ENCODE results near the gene TEDC1. TPM values are rescaled to one million over a fixed set of nuclear protein-coding genes. Genes with fewer than 3 reads are reported as not detected.
A peak's percentile ranks its signal among the peaks of the same experiment; 100 is the strongest.

The TEDC1 gene
- total RNA-seq, 4 donors from 2014 or later, result 0.97 to 4.2 (median 2.2) TPM

GRCh38 chr14:105445290-105445689 lies 45.8 kb upstream of the TEDC1 start:
- Histone ChIP-seq H3K9me3 (no peaks in the 10 kb centered on the region), H3K4me1 (peaks cover 2 to 9% of the 10 kb centered on the region in 2 donors), H3K27ac (no peak overlapping the region), H3K4me3 (no peak overlapping the region), H3K36me3 (peaks cover 0 to 7% of the 10 kb centered on the region in 2 donors), H3K27me3 (no peaks in the 10 kb centered on the region)
- intact Hi-C loops (cut with DNase I; ENCODE audit: low total_unique reads) (no loop called here), in situ Hi-C loops (cut with MboI; ENCODE audit: low sequenced_read_pairs in 4 of 4) (no loop called here)
- TF ChIP-seq, protein P1, sequence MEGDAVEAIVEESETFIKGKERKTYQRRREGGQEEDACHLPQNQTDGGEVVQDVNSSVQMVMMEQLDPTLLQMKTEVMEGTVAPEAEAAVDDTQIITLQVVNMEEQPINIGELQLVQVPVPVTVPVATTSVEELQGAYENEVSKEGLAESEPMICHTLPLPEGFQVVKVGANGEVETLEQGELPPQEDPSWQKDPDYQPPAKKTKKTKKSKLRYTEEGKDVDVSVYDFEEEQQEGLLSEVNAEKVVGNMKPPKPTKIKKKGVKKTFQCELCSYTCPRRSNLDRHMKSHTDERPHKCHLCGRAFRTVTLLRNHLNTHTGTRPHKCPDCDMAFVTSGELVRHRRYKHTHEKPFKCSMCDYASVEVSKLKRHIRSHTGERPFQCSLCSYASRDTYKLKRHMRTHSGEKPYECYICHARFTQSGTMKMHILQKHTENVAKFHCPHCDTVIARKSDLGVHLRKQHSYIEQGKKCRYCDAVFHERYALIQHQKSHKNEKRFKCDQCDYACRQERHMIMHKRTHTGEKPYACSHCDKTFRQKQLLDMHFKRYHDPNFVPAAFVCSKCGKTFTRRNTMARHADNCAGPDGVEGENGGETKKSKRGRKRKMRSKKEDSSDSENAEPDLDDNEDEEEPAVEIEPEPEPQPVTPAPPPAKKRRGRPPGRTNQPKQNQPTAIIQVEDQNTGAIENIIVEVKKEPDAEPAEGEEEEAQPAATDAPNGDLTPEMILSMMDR (IDR thresholded peaks at IDR 0.05 in 4 of 5, conservative IDR thresholded peaks at IDR 0.05 in 1 of 5), result no peak
- no peak for TF ChIP-seq POLR2A (IDR thresholded peaks at IDR 0.05)
- ATAC-seq (no peak), DNase-seq (no peak)

GRCh38 chr14:105445901-105446845 lies 44.9 kb upstream of the TEDC1 start:
- no peak for ATAC-seq
- intact Hi-C loops (cut with DNase I; ENCODE audit: low total_unique reads), result no loop called here

DNA sequence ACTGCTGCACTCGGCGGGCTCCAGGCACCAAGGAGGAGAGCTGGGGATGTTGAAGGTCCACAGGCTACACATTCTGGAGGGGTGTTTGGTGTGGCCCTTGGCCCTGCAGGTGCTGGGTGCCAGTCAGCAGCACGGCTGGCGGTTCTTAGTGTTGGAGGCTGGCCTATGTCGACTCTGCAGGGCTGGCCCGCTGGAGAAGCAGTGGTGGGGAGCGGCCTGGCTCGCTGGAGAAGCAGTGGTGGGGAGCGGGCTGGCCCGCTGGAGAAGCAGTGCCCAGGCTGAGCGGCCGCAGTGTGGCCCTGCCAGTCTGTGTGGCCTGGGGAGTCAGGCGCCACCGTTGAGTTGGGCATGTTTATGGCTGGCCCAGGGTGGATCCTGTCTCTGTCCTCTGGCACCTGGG lies 44.1 kb upstream of the TEDC1 start:
- in situ Hi-C loops (cut with MboI; ENCODE audit: low sequenced_read_pairs in 4 of 4) (no loop called here), intact Hi-C loops (cut with DNase I; ENCODE audit: low total_unique reads) (no loop called here)
- TF ChIP-seq, protein P1 (IDR thresholded peaks at IDR 0.05 in 4 of 5, conservative IDR thresholded peaks at IDR 0.05 in 1 of 5), result no peak
- TF ChIP-seq POLR2A (IDR thresholded peaks at IDR 0.05), result no peak
- no peaks in the 10 kb centered on the region for H3K27me3 ChIP-seq
- no peak for DNase-seq
- H3K9me3 ChIP-seq, result no peaks in the 10 kb centered on the region
- no peak overlapping the region for H3K4me3 ChIP-seq
- no peak for ATAC-seq
- peaks cover 0 to 9% of the 10 kb centered on the region in 2 donors for H3K36me3 ChIP-seq
- peaks cover 2 to 9% of the 10 kb centered on the region in 2 donors for H3K4me1 ChIP-seq
- no peak overlapping the region for H3K27ac ChIP-seq

More at GRCh38 chr14:105445901-105446845, 44.9 kb upstream of the TEDC1 start:
- TF ChIP-seq POLR2A (IDR thresholded peaks at IDR 0.05), result no peak
- TF ChIP-seq, protein P1 (IDR thresholded peaks at IDR 0.05 in 4 of 5, conservative IDR thresholded peaks at IDR 0.05 in 1 of 5), result no peak
- Histone ChIP-seq H3K36me3 (peaks cover 0 to 8% of the 10 kb centered on the region in 2 donors), H3K9me3 (no peaks in the 10 kb centered on the region), H3K27me3 (no peaks in the 10 kb centered on the region), H3K4me1 (peaks cover 2 to 9% of the 10 kb centered on the region in 2 donors), H3K27ac (no peak overlapping the region), H3K4me3 (no peak overlapping the region)
- no peak for DNase-seq
- in situ Hi-C loops (cut with MboI; ENCODE audit: low sequenced_read_pairs in 4 of 4), result no loop called here

DNA sequence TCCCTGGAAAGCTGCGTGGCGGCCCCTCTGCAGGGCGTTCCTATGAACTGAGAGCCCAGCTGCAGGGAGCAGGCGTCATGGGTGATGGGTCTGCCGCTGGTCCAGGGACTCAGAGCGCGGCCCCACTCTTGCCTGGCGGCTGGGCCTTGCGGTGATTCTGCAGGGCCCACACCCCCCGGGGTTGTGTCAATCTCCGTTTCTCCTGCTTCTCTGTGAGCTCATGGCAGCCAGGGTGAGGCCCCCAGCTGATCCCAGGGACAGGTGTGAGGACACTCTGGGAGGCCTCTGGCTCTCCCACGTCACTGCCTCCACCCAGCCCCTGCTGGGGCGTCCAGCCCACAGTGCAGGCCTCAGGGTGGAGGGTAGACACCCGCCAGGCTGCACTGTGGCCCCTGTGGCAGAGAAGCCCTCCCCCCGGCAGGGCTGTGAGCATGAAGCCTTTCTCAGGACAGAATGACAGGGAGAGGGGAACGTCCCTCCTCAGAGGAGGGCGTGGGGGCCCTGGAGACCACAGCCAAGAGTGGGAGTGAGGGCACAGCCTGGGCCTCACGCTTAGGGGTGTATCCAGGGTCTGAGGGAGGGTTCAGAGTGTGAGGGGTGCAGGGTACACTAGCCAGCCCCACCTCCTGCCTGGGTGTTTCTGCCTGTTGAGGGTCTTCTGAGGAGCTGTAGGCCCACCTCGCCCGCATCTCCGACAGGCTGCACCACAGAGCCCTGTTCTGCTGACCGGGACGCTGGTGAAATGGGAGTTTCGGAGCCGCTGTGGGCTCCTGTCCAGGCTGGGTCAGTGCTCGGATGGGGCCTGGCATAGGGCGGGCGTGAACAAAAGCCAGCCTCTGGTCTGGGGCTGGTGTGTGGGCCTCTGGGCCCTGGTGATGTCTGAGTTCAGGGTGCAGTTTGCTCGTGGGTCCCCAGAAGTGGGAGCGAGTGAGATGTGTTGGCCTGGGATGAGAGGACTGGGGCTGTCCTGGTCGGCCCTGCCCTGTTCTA lies 43.1 kb upstream of the TEDC1 start:
- H3K9me3 ChIP-seq, result no peaks in the 10 kb centered on the region
- TF ChIP-seq, protein P1 (IDR thresholded peaks at IDR 0.05 in 4 of 5, conservative IDR thresholded peaks at IDR 0.05 in 1 of 5), result no peak
- TF ChIP-seq POLR2A (IDR thresholded peaks at IDR 0.05), result no peak
- no peak overlapping the region for H3K27ac ChIP-seq
- DNase-seq, result no peak
- H3K27me3 ChIP-seq, result no peaks in the 10 kb centered on the region
- H3K36me3 ChIP-seq, result peaks cover 0 to 13% of the 10 kb centered on the region in 2 donors
- in situ Hi-C loops (cut with MboI; ENCODE audit: low sequenced_read_pairs in 4 of 4) (no loop called here), intact Hi-C loops (cut with DNase I; ENCODE audit: low total_unique reads) (loop anchor here (1.0 to 2.0 kb wide), 3 partner anchors 43 to 80 kb away; partner anchors contain the start of gene TEDC1)
- no peak overlapping the region for H3K4me3 ChIP-seq
- ATAC-seq, result peak in 1 of 2 donors; percentile 26
- H3K4me1 ChIP-seq, result peaks cover 2 to 9% of the 10 kb centered on the region in 2 donors

Data from gastrocnemius medialis (tissue), 4 donors.